SK-N-SH (cell line): ENCODE measurements around the gene CEP112. TPM values are rescaled to one million over a fixed set of nuclear protein-coding genes. Genes with fewer than 3 reads are reported as not detected.

ENCODE experiments used
- CTCF ChIA-PET: fragments of 300-600, 350-600 bp; formaldehyde crosslinking; extraction: SDS; loops from one replicate; lab custom pipeline; 2021; lab: Yijun Ruan, JAX
- POLR2A ChIA-PET: fragments of 350-600 bp; sonication (Branson Sonifier 250); formaldehyde crosslinking; extraction: SDS; loops from one replicate; lab custom pipeline; 2020; ENCODE audit warnings: antibody characterized with exemption, inconsistent platforms; lab: Yijun Ruan, JAX
- DNase-seq: peaks from one replicate; pipeline ENCODE4 v3.0.0; 2012
- H2AFZ ChIP-seq: fragments of 200-600 bp; sonication (generic); 2 replicates; pipeline ENCODE4 v1.8.1; 2016; ENCODE audit warnings: antibody characterized with exemption, mild to moderate bottlenecking, low read depth
- H3F3A ChIP-seq: fragments of 200-600 bp; sonication (generic); replicated peaks from 2 replicates; pipeline ENCODE3; 2016; ENCODE audit warnings: antibody characterized with exemption, mild to moderate bottlenecking; ENCODE audit not compliant: insufficient read depth
- H3K27ac ChIP-seq, 2 experiments: fragments of 200-500 bp in 1 of 2; fragments of 200-600 bp in 1 of 2; sonication (Bioruptor generic) in 1 of 2; sonication (generic), shearing (Covaris generic) in 1 of 2; 2 replicates each; pipeline versions ENCODE4 v1.5.1 to v1.6.1; 2014 to 2016; ENCODE audit warnings: low read depth in 2 of 2, inconsistent platforms in 1 of 2, low read length in 1 of 2, mild to moderate bottlenecking in 1 of 2, mixed read lengths in 1 of 2
- H3K27me3 ChIP-seq: fragments of 200-600 bp; sonication (generic), shearing (Covaris generic); 2 replicates; pipeline ENCODE4 v1.6.1; 2016; ENCODE audit warnings: mixed run types; ENCODE audit not compliant: insufficient read depth
- H3K36me3 ChIP-seq, 2 experiments: fragments of 200-500 bp in 1 of 2; fragments of 200-600 bp in 1 of 2; sonication (Bioruptor generic) in 1 of 2; sonication (generic) in 1 of 2; replicated peaks in 1 of 2; 2 replicates each; pipeline versions ENCODE3 to v1.5.1; 2014 to 2016; ENCODE audit warnings: low read length in 1 of 2, mild to moderate bottlenecking in 1 of 2; ENCODE audit not compliant: insufficient read depth in 2 of 2, control insufficient read depth in 1 of 2
- H3K4me1 ChIP-seq, 2 experiments: fragments of 200-500 bp in 1 of 2; fragments of 200-600 bp in 1 of 2; sonication (Bioruptor generic) in 1 of 2; sonication (generic), shearing (Covaris generic) in 1 of 2; 2 replicates each; pipeline versions ENCODE4 v1.5.1 to v1.6.1; 2014 to 2016; ENCODE audit warnings: low read depth in 1 of 2, low read length in 1 of 2, mixed run types in 1 of 2; ENCODE audit not compliant: insufficient read depth in 2 of 2, control insufficient read depth in 1 of 2
- H3K4me2 ChIP-seq: fragments of 200-600 bp; sonication (generic), shearing (Covaris generic); 2 replicates; pipeline ENCODE4 v1.6.1; 2017; ENCODE audit warnings: mixed run types
- H3K4me3 ChIP-seq, 2 experiments: fragments of 200-500 bp in 1 of 2; fragments of 200-600 bp in 1 of 2; sonication (Bioruptor generic) in 1 of 2; sonication (generic), shearing (Covaris generic) in 1 of 2; 2 replicates each; pipeline versions ENCODE4 v1.5.1 to v1.8.1; 2014 to 2016; ENCODE audit warnings: low read depth in 2 of 2, inconsistent platforms in 1 of 2, low read length in 1 of 2, mild to moderate bottlenecking in 1 of 2, mixed read lengths in 1 of 2, moderate library complexity in 1 of 2
- H3K79me2 ChIP-seq: fragments of 200-600 bp; sonication (generic); 2 replicates; pipeline ENCODE4 v1.8.1; 2017; ENCODE audit warnings: mild to moderate bottlenecking; ENCODE audit not compliant: insufficient read depth
- H3K9ac ChIP-seq: fragments of 200-600 bp; sonication (generic); 2 replicates; pipeline ENCODE4 v1.6.1; 2017; ENCODE audit warnings: mixed run types
- H3K9me2 ChIP-seq: fragments of 200-600 bp; sonication (generic); 2 replicates; pipeline ENCODE4 v1.6.1; 2017; ENCODE audit warnings: mixed run types
- H3K9me3 ChIP-seq: fragments of 200-600 bp; sonication (generic); 2 replicates; pipeline ENCODE4 v1.6.1; 2017; ENCODE audit warnings: mixed run types, mild to moderate bottlenecking, moderate library complexity
- H4K20me1 ChIP-seq: fragments of 200-600 bp; sonication (generic); 2 replicates; pipeline ENCODE4 v1.6.1; 2017; ENCODE audit warnings: mild to moderate bottlenecking, mixed run types; ENCODE audit not compliant: insufficient read depth
- CHD2 ChIP-seq: fragments of 150-350 bp; IDR thresholded peaks from 2 replicates; pipeline ENCODE4 v1.6.1; 2018; ENCODE audit warnings: low read length; ENCODE audit not compliant: partially characterized antibody
- CTCF ChIP-seq: fragments of 200-600 bp; sonication (generic); IDR thresholded peaks from 2 replicates; pipeline ENCODE4 v1.6.1; 2017; ENCODE audit warnings: antibody characterized with exemption, mild to moderate bottlenecking, moderate library complexity
- ELF1 ChIP-seq: IDR thresholded peaks from 2 replicates; pipeline ENCODE4 v1.4.0; 2012
- EZH2phosphoT487 ChIP-seq: fragments of 200-600 bp; sonication (generic); IDR thresholded peaks from 2 replicates; pipeline ENCODE4 v1.6.1; 2017; ENCODE audit warnings: low read depth, mixed run types, mild to moderate bottlenecking, antibody characterized with exemption, moderate library complexity, borderline replicate concordance
- FOXJ3 ChIP-seq: sonication (generic); formaldehyde crosslinking; IDR thresholded peaks from 2 replicates; pipeline ENCODE4 v1.5.1; 2020; ENCODE audit warnings: mild to moderate bottlenecking, missing genetic modification reagents
- FOXM1 ChIP-seq: IDR thresholded peaks from 2 replicates; pipeline ENCODE4 v1.4.0; 2012; ENCODE audit warnings: low read depth, mild to moderate bottlenecking
- MEF2A ChIP-seq: IDR thresholded peaks from 2 replicates; pipeline ENCODE4 v1.4.0; 2012; ENCODE audit warnings: low read depth, borderline replicate concordance
- MXI1 ChIP-seq: IDR thresholded peaks from 2 replicates; pipeline ENCODE4 v1.6.1; 2012; ENCODE audit warnings: mild to moderate bottlenecking, low read depth, low read length, improper control_type of control experiment
- PBX3 ChIP-seq: IDR thresholded peaks from 2 replicates; pipeline ENCODE4; 2012
- RAD21 ChIP-seq: IDR thresholded peaks from 2 replicates; pipeline ENCODE4 v1.6.1; 2012; ENCODE audit warnings: mild to moderate bottlenecking, low read length
- SMC3 ChIP-seq: IDR thresholded peaks from 2 replicates; pipeline ENCODE4 v1.6.1; 2012; ENCODE audit warnings: low read depth, low read length, improper control_type of control experiment
- TAF1 ChIP-seq: IDR thresholded peaks from 2 replicates; pipeline ENCODE4 v1.6.1; 2012; ENCODE audit warnings: low read depth, mild to moderate bottlenecking, low read length, moderate library complexity, borderline replicate concordance
- TCF12 ChIP-seq: IDR thresholded peaks from 2 replicates; pipeline ENCODE4 v1.4.0; 2012
- USF1 ChIP-seq: IDR thresholded peaks from 2 replicates; pipeline ENCODE4 v1.4.0; 2012; ENCODE audit warnings: low read depth, borderline replicate concordance
- USF2 ChIP-seq: fragments of 150-350 bp; IDR thresholded peaks from 2 replicates; pipeline ENCODE4 v1.6.1; 2017; ENCODE audit warnings: antibody characterized with exemption, low read length, low read depth, borderline replicate concordance
- YY1 ChIP-seq: IDR thresholded peaks from 2 replicates; pipeline ENCODE4 v1.4.0; 2012; ENCODE audit warnings: low read depth, mild to moderate bottlenecking
- WGBS: methylation state at CpG from one replicate; pipeline ENCODE4 v1.1.6; 2017; ENCODE audit warnings: low lambda C conversion rate; 5-methylcytosine and 5-hydroxymethylcytosine counted together
- polyA plus RNA-seq, 3 experiments: library from polyadenylated mRNA; depleted of rRNA; stranded (reverse); fragments of >200 nt; gene quantifications; 2 replicates each; pipeline ENCODE4 v1.2.3, GENCODE V29; 2012
- TF ChIP-seq, protein P1 (sequence below): IDR thresholded peaks from 2 replicates; pipeline ENCODE4 v1.4.0; 2012; ENCODE audit warnings: low read depth

The CEP112 gene
- polyA plus RNA-seq, 1 of the 3 experiments (the other 2 are of a cell fraction) = 7.9 TPM

DNA sequence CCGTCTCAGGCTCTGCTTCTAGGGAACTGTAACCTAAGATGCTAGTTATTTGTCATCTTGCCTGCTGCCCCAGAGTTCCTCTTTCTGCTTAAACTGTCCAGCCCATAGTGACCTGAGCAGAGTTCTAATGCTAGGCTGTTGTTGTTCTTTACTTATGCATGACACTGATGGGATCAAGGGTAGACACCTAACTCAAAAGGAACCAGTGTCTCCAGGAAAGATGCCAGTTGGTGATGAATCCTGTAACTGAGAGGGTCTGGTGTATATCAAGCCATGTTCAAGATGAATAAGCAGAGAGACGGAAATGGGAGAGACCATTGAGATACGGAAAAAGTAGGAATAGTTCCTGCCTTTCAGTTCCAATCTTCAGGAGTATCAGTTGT lies 23.6 kb upstream of the CEP112 start:
- DNase-seq = no peak
- no peaks in the 10 kb centered on the region for H3K4me1 ChIP-seq
- no peaks in the 10 kb centered on the region for H3K9me3 ChIP-seq
- no peak overlapping the region for H3K27ac ChIP-seq
- no peaks in the 10 kb centered on the region for H3K79me2 ChIP-seq
- no peak overlapping the region for H3K4me3 ChIP-seq
- H4K20me1 ChIP-seq = no peaks in the 10 kb centered on the region
- POLR2A ChIA-PET = no interaction called here
- CTCF ChIA-PET = interaction anchor here (0.9 to 4.9 kb wide), 2 partner anchors 14 to 458 kb away, joined by 3 to 35 read pairs; no protein-coding TSS in a partner anchor
- H3K9me2 ChIP-seq = no peaks in the 10 kb centered on the region
- WGBS = 61% methylated on average over 3 of the region's 3 CpGs
- no peak overlapping the region for H3K9ac ChIP-seq
- no peak overlapping the region for H2AFZ ChIP-seq
- peaks cover 6% of the 10 kb centered on the region; the same call in 1 of the 2 replicates for H3K27me3 ChIP-seq
- TF ChIP-seq TCF12 = peak; percentile 71
- TF ChIP-seq USF1 = no peak
- TF ChIP-seq CHD2 = no peak
- TF ChIP-seq YY1 = no peak
- TF ChIP-seq EZH2phosphoT487 = no peak
- TF ChIP-seq PBX3 = peak; percentile 29; the same call in 1 of the 2 replicates
- no peak for TF ChIP-seq RAD21
- no peak for TF ChIP-seq SMC3
- no peak for TF ChIP-seq MEF2A
- TF ChIP-seq ELF1 = no peak
- TF ChIP-seq TAF1 = no peak
- TF ChIP-seq USF2 = no peak
- no peak for TF ChIP-seq FOXJ3 (CRISPR knock-in tag)
- no peak for TF ChIP-seq CTCF
- no peak for TF ChIP-seq FOXM1
- TF ChIP-seq MXI1 = no peak
- TF ChIP-seq, protein P1, sequence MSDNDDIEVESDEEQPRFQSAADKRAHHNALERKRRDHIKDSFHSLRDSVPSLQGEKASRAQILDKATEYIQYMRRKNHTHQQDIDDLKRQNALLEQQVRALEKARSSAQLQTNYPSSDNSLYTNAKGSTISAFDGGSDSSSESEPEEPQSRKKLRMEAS = no peak
- no peaks in the 10 kb centered on the region for H3F3A ChIP-seq
- no peak overlapping the region for H3K4me2 ChIP-seq
- no peaks in the 10 kb centered on the region for H3K36me3 ChIP-seq
